C1 segment of cervical spinal cord (tissue), 14 donors: Measurements from ENCODE around the gene ZNF282.

ENCODE experiments used
- DNase-seq, 14 donors: peaks; one replicate each; lab custom pipeline; 2025; lab: John Stamatoyannopoulos, UW

ZNF282 gene

DNA sequence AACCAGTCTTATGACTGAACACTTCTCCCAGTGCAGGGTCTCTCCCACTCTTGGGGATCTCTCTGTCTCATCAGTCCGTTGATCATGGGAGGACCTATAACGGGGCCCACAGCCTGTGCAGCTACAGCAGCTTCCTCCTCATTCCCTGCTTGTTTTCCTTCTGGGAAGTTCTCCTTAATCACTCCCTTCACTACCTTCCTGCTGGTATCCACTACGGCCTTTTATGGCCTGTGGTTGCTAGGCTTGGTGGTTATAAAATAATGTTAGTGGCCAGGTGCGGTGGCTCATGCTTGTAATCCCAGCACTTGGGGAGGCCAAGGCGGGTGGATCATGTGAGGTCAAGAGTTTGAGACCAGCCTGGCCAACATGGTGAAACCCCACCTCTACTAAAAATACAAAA, 3.5 kb upstream of the ZNF282 start:
- DNase-seq = no peak

DNA sequence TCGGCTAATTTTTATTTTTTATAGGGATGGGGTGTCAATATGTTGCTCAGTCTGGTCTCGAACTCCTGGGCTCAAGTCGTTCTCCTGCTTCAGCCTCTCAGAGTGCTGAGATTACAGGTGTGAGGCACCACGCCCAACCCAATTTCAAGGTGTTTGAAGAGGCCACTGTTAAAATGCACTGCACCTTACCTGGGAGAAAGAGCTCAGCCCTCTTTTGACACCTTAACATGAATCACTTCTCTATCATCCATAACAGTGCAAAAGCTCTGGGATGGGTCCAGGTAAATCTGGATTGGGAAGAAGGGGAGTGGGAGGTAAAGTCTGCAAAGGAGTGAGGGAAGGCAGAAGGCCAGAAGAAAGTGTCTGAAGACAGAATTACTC, 557 bp upstream of the ZNF282 start:
- no peak for DNase-seq

DNA sequence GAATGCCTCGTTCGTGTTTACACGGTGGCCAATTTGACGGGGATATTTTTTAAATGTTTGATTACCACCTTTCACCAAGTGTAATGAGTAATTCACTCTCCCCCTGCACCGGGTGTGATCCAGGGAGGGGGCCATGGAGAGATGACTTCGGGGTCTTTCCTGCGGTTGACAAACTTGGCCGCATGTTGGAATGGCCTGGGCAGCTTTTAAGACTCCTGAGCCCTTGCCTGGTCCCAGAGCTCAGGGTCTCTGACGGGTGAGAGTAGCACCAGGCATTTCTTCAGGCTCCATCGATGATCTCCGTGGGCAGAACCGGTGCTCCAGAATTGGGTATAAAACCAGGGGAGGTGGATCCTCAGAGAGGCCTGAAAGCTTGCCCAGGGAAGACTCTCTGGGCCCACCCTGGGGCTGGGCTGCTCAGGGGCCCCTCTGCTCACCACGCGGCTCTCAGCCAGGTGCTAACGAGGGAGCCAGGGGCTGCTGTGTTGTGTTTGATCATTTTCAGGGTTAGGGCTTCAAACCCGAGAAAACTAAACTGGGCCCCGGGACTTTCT, 882 bp downstream of the ZNF282 start:
- peak in 2 of 14 donors; percentile 4 to 33 for DNase-seq

DNA sequence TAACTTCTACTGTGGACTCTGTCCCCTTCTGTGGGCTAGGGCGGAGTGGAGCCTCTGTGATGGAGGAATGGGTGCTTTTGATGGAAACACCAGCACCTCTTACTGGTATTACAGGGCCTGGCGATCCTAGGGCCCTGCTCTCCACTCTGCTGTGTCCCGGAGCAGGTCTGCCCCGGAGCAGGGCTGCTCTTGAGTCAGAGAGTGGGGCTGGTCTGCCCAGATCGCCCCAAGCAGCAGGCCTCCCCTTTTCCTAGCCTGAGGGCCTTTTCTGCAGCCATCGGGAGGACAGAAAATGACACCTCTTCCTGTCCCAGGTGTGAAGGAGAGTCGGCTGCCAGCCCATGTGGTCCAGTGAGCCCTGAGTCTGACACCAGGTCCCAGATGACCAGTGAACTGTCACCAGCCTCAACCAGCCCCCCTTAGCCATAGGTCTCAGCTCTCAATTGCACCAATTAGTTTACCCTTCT, 1.4 kb downstream of the ZNF282 start:
- DNase-seq = no peak

DNA sequence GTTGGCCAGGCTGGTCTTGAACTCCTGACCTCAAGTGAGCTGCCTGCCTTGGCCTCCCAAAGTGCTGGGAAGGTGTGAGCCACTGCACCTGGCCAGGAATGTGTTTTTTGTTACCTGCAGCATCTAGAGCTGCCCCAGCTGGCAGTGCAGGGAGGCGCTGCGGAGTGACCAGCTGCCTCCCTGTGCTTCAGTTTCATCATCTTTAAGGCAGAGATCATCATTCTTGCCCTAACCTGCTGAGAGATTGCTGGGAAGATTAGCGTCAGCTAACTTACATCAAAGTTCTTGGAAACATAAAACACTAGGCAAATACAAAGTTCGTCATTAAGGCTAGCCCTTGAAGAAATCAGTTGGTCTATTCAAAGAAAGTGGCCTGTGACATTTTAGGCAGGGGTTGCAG, 2.3 kb downstream of the ZNF282 start:
- no peak for DNase-seq

DNA sequence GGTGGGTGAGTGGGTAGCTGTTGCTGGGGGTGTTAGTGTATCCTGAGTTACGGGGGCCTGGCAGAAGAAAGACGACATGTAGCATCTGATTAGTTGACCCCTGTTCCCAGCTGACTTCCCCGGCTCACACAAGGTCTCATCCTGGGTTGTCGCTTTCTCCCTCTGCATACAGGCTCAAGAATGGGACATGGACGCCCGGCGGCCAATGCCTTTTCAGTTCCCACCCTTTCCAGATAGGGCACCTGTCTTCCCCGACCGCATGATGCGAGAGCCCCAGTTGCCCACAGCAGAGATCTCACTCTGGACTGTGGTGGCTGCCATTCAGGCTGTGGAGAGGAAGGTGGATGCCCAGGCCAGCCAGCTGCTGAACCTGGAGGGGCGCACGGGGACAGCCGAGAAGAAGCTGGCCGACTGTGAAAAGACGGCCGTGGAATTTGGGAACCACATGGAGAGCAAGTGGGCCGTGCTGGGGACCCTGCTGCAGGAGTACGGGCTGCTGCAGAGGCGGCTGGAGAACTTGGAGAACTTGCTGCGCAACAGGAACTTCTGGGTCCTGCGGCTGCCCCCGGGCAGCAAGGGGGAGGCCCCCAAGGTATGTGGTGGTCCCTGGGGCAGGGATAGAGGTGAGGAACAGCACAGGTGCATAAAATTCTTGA, 2.9 kb downstream of the ZNF282 start:
- no peak for DNase-seq

DNA sequence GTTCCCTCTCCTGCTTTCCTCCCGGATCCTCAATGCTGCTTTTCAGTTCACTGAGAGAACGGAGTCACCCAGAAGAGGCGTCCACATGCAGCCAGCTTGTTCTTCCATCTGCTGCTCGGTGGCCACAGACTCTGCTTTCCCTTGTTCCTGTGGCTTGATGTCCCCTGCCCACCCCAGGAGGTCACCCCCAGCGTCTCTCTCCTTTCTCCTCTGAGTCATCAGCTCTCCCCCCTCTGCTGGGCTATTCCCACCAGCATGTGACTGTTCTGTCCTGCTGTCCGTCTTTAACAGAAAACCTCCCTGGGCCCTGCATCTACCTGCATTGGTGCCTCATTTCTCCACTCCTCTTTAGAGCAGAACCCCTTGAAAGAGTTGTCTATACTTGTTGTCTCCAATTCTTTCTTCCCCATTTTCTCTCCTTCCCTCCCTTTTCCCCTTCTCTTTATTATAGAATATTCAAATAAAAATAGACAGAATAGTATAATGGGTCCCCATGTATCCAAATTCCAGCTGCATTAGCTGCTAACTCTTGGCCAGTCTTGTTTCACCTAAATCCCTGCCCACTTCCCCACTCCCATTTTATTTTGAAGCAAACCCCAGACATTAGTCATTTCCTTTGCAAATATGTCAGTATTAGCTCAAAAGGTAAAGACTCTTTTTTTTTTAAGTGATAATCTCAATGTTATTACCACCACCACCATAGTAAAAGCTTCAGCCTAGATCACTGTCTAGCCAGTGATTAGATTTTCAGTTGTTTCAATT, 4.1 kb downstream of the ZNF282 start:
- no peak for DNase-seq

DNA sequence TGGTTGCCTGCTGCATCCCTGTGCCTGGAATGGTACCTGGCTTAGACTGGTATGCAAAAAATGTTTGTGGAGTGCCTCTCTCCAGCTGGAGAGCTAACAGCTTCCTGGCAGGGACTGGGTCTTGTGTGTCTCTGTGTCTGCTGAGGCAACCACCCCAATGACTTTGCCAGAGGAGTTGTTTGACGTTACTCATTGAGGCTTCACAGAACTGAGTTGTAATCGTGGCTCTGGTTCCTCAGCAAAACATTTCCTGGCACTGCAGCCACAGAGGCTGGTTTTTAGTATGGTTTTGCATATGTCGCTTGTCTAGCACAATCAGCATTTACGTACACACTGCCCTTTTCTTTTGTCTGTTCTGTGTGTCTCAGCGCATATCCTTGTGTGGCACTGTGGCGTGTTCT, 7.5 kb downstream of the ZNF282 start:
- no peak for DNase-seq

DNA sequence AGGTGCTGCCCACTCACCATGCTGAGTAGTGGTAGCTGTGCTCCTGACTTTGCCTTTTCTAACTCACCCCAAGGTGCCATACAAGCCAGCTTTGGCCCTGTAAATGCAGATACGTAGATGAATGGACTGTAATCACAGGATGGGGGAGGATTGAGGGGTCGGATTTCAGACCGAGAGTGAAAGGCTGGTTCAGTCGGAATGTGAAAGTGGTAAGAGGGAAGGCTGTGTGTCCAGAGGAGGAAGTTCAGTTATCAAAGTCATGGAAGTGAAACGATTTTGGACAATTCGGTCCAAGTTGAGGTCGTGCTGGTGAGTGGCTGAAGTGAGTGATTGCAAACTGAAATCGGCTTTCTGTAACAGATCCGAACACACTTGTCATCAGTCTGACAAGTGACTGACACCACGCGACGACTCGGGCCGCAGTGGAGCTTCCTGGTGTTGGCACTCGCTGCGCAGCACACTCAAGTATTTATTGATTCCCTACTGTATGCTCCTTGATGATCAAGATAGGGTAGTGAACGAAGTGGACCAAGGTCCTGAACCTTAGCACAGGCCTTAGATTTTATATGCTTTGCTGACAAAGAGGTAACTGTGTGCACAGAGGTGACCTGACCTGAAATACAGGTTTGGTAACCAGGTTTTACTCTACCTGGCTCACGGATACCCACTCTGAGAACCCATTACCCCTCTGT, 10.5 kb downstream of the ZNF282 start:
- no peak for DNase-seq

DNA sequence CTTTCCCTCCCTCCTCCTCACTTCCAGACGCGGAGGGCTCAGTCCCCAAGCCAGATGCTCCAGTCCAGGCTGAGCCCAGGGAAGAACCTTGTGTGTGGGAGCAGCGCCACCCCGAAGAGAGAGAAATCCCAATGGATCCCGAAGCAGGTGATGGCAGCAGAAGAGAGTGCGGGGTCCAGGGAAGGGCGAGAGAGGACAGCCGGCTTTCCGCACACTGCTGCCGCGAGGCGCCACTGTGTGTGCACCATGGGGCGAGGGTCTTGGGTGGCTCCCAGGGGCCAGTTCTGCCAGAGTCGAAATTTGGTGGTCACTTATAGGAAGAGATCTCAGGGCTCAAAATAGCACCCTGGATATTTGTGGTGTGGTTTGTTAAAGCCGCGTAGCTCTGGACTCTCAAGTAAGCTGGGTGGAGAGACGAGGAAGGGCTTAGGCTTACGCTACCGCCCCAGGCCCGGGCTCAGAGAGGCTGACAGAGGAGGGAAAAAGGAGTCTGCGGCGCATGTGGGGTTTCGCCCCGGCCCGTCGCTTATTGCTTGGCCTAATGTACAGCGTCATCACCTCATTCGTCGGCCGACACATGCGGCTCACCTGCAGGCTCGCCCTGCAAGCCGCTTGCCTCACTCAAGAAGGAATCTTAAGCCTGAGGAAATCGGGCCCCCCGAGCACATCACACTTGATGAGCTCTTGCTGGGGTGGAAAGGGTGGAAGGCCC, 12.1 kb downstream of the ZNF282 start:
- DNase-seq = no peak

DNA sequence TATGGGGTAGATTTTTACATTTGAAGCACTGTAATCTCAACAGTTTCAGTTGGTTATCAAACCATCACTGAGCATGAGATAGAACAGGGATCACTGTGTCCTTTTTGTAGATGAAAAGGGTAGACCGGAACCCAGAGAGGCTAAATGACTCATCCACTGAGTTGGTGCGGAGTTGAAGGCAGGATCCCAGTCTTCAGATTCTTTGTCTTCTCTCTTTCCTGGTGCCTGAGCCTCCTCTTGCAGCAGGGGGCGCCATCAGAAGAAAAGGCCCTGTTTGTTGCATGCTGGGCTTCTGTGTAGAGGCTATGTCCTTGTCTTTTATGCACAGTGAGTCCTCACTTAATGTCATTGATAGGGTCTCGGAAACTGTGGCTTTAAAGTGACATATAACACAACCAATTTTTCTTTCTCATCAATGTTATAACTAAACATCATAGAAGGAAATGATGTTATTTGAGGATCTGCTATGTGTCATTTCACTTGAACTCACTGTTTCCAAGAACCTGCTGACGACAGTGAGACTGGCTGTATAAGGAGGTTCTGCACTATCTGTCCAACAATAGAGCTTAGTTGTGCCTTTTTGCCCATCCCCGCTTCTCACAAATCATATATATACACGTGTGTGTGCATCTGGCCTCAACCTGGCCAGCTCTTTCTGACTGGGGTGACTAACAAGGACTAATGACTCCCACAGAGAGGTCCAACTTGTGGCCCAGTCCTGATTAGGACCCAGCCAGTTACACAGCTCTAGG, 14.3 kb downstream of the ZNF282 start:
- DNase-seq = no peak

DNA sequence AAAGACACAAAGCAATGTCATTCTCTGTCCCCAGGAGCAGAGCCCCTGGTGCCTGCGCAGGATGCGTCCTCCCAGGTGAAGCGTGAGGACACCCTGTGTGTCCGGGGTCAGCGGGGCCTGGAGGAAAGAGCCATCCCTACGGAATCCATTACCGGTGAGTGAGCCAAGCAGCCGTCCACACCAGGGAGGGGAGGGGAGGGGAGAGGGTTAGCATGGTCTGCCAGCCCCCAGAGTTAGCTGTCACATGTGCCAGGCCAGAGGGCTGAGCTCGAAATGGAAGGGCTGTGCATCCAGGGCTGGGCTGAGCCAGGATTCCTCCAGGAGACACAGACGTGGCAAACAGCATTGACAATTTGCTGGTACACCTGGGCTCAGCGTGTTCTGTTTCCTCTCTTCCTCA, 15.2 kb downstream of the ZNF282 start:
- no peak for DNase-seq

DNA sequence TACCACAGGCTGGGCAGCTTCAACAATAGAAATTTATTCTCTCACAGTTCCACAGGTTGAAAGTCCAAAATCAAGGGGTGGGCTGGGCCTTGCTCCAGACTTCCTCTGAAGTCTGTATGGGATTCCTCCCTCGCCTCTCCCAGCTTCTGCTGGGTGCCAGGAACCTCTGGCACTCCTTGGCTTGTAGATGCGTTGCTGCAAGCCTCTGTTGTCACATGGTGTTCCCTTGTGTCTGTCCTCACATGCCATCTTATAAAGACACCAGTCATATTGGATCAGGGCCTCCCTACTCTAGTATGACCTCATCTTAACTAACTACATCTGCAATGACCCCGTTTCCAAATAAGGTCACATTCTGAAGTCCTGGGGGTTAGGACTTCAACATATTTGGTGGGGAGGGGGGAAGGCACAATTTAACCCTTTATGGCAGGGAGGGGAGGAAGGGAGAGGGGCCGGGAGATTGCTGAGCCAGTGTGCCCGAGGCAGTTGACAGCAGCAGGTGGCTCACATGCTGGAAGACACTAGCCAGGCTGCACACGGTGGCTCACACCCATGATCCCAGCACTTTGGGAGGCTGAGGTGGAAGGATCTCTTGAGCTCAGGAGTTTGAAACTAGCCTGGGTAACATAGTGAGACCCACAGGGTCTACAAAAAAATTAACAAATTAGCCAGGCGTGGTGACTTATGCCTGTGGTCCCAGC, 18.8 kb downstream of the ZNF282 start:
- DNase-seq = no peak

DNA sequence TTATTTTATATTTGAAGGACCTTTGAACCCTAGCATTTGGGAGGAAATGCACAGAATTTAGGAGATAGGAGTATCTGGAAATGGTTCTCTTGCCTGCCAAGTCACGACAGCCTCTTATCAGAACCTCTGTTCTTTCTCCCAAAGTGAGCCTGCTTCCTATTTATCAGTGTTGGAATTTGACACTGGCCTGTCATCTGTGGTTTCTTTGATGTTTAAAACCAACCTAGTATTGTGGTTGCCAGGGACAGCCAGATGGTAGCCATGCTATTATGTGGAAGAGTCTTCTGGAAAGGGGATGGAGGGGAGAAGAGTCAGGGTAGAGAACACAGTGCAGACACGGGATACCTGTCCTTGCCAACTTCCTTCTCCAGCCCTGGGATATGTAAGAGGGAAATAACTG, 21.1 kb downstream of the ZNF282 start:
- no peak for DNase-seq

DNA sequence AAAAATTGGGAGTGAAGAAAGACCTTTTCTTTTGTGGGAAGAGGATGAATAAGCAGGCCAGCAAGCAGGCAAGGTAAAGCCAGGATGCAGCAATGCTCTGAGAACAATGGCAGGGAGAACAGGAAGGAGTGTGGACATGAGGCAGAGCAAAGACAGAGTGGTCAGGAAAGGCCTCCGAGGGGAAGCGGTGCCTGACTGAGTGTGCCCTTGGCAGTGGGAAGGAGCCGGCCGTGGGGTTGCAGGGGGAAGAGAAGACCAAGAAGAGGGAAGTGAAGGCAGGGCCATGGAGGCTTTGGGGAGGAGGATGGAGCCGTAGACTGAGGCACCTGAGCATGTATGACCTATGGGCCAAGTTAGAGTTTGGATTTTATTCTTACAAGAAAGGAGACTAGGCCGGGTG, 22.2 kb downstream of the ZNF282 start:
- no peak for DNase-seq

DNA sequence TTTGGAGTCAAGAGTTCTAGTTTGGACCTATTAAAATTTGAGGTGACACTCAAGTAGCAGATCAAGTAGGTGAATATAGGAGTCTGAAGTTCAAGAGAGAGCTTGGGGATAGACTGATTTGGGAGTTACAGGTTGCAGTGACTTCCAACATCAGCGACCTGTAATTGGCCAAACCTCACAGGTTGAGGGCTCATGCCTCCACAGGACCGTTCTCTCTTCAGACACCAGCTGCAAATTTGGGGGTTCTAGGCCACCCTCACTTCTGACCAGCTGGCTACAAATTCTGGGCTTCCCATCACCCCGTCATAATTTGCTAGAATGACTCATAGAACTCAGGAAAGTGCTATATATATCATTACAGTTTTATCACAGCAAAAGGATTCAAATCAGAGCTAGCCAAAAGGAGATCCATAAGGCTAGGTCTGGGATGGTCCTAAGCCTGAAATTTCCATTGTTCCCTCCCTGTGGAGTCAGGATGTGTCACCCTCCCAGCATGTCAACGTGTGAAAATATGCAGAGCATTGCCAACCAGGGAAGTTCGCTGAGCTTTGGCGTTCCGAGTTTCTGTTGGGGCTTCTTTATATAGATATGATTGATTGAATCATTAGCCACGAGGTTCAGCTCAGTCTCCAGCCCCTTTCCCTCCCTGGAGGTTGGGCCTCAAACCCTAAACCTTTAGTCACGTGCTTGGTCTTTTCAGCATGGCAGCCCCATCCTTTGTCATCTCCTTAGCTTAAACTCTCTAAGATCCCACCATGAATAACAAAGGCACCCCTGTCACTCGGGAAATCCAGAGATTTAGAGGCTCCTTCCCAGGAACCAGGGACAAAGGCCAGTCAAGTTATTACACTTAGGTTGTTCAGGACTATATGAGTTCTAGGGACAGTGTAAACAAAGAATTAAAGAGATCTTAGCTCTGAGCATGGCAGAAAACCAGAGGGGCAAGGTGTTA, 23.4 kb downstream of the ZNF282 start:
- no peak for DNase-seq

DNA sequence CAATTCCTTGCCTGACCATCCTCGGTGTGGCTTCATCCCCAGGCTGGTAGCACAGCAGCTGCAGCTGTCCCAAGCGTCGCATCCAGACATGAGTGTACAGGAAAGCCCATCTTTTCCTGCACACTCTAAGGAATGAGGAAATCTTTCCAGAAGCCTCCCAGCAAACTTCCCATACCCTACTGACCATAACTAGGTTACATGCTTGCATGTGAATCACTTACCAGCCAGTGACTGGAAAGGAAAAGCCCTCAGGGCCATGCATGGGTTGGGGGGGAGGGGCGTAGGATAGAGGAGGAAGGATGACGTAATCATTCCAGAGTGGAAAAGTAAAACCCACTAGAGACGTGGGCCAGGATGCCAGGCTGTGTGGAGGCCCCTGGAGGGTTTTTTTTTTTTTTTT, 25.2 kb downstream of the ZNF282 start:
- no peak for DNase-seq

DNA sequence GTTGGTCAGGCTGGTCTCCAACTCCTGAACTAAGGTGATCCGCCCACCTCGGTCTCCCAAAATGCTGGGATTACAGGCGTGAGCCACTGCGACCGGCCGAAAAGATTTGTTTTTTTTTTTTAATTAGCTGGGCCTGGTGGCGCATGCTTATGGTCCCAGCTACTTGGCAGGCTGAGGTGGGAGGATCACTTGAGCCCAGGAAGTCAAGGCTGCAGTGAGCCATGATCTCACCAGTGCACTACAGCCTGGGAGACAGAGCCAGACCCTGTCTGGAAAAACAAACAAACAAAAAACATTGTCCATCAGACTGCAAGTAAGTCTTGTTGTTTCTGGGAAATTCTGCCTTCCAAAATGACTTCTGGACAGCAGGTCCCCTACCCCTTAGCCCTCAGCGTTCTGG, 27.8 kb downstream of the ZNF282 start:
- peak in 1 of 14 donors; percentile 71 for DNase-seq

DNA sequence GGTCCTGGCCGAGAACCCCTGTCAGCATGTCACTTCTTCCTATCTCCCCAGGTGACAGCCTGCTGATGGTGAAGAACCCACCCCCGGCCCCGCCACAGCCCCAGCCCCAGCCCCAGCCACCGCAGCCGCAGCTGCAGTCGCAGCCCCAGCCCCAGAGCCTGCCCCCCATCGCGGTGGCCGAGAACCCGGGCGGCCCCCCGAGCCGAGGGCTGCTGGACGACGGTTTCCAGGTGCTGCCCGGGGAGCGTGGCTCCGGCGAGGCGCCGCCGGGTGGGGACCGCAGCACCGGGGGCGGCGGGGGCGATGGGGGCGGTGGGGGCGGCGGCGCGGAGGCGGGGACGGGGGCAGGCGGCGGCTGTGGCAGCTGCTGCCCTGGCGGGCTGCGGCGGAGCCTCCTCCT, 28.4 kb downstream of the ZNF282 start:
- DNase-seq = no peak
